D721Med (cell line): Measurements from ENCODE around the gene ZNF346.

Source experiments
- DNase-seq: peaks from one replicate; pipeline ENCODE4 v3.0.0; 2011; ENCODE audit warnings: low spot score; ENCODE audit not compliant: insufficient read length
- FAIRE-seq: peaks from 2 replicates; lab custom pipeline; 2011; peaks lifted over from hg19 to GRCh38; lab: Jason Lieb, UNC
- CTCF ChIP-seq: IDR thresholded peaks from 2 replicates; pipeline ENCODE4 v1.5.1; 2012; ENCODE audit warnings: mild to moderate bottlenecking, control low read depth; ENCODE audit not compliant: insufficient read depth; ENCODE audit errors: missing control alignments

ZNF346 gene

GRCh38 chr5:177112589-177113220 lies 90.2 kb downstream of the ZNF346 start:
- no peak for TF ChIP-seq CTCF
- FAIRE-seq (no peak), DNase-seq (no peak)

- DNase-seq (peak; percentile 82), FAIRE-seq (no peak)
- peak; percentile 100 for TF ChIP-seq CTCF
These were observed 91.3 kb downstream of the ZNF346 start for GRCh38 chr5:177113566-177114424.

- no peak for TF ChIP-seq CTCF
- DNase-seq (no peak), FAIRE-seq (no peak)
These were observed 94.3 kb downstream of the ZNF346 start for GRCh38 chr5:177116631-177117373.

- TF ChIP-seq CTCF: no peak
- FAIRE-seq (no peak), DNase-seq (no peak)
These were observed 95.0 kb downstream of the ZNF346 start for GRCh38 chr5:177117441-177118045.

- FAIRE-seq: no peak
- TF ChIP-seq CTCF: no peak
- no peak for DNase-seq
These were observed 100.1 kb downstream of the ZNF346 start for GRCh38 chr5:177122566-177122965.

GRCh38 chr5:177123789-177124485 lies 101.4 kb downstream of the ZNF346 start:
- DNase-seq (no peak), FAIRE-seq (no peak)
- TF ChIP-seq CTCF: no peak
